OCI-LY3 (cell line): ENCODE measurements around the gene TMEM50A.
"Not testable (repeated sequence)": the region's sequence is repeated elsewhere in the genome, so short reads cannot be mapped to it uniquely, and the experiment has no call there.

Experiments used
- H2AFZ ChIP-seq: fragments of 200-600, 300-600 bp; shearing (Covaris generic); 2 replicates; pipeline ENCODE4 v1.6.0; 2014; ENCODE audit warnings: antibody characterized with exemption, low read depth, low read length
- H3K27ac ChIP-seq: fragments of 200-600, 300-600 bp; sonication (generic); 2 replicates; pipeline ENCODE4 v1.5.1; 2014; ENCODE audit warnings: mild to moderate bottlenecking, low read length, moderate library complexity, mixed read lengths
- H3K27me3 ChIP-seq: fragments of 200-600, 300-600 bp; sonication (generic); 2 replicates; pipeline ENCODE4 v1.6.1; 2014; ENCODE audit warnings: low read depth, low read length, mixed read lengths
- H3K36me3 ChIP-seq: fragments of 200-600, 300-600 bp; sonication (generic); replicated peaks from 2 replicates; pipeline ENCODE3; 2014; ENCODE audit warnings: low read depth, low read length, mixed read lengths
- H3K4me1 ChIP-seq: fragments of 300-600, 200-600 bp; sonication (generic); 2 replicates; pipeline ENCODE4 v1.6.1; 2014; ENCODE audit warnings: low read length, mixed read lengths
- H3K4me2 ChIP-seq: fragments of 200-600, 300-600 bp; sonication (generic); 2 replicates; pipeline ENCODE4 v1.6.1; 2014; ENCODE audit warnings: low read length, mixed read lengths
- H3K4me3 ChIP-seq: fragments of 300-600, 200-600 bp; sonication (generic); 2 replicates; pipeline ENCODE4 v1.5.1; 2014; ENCODE audit warnings: antibody characterized with exemption, mild to moderate bottlenecking, low read length, moderate library complexity
- H3K79me2 ChIP-seq: fragments of 300-600, 200-600 bp; shearing (Covaris generic); 2 replicates; pipeline ENCODE4 v1.6.1; 2014; ENCODE audit warnings: mild to moderate bottlenecking, low read length, mixed read lengths
- H3K9ac ChIP-seq: fragments of 300-600, 200-600 bp; shearing (Covaris generic); 2 replicates; pipeline ENCODE4 v1.6.0; 2014; ENCODE audit warnings: mild to moderate bottlenecking, low read length, moderate library complexity
- H3K9me3 ChIP-seq: fragments of 200-600, 300-600 bp; shearing (Covaris generic); 2 replicates; pipeline ENCODE4 v1.6.1; 2014; ENCODE audit warnings: low read length, mixed read lengths; ENCODE audit not compliant: insufficient read depth
- H4K20me1 ChIP-seq: fragments of 200-600, 300-600 bp; sonication (generic); 2 replicates; pipeline ENCODE4 v1.6.1; 2016; ENCODE audit warnings: low read length, mixed read lengths; ENCODE audit not compliant: insufficient read depth
- EZH2phosphoT487 ChIP-seq: fragments of 200-600 bp; shearing (Covaris generic); IDR thresholded peaks from 2 replicates; pipeline ENCODE4 v1.6.1; 2018; ENCODE audit warnings: antibody characterized with exemption, mixed run types, low read depth
- TF ChIP-seq, protein P1 (sequence below): fragments of 200-600, 300-600 bp; sonication (generic); IDR thresholded peaks from 2 replicates; pipeline ENCODE4 v1.5.1; 2014; ENCODE audit warnings: antibody characterized with exemption, low read length, low read depth

The TMEM50A gene

DNA sequence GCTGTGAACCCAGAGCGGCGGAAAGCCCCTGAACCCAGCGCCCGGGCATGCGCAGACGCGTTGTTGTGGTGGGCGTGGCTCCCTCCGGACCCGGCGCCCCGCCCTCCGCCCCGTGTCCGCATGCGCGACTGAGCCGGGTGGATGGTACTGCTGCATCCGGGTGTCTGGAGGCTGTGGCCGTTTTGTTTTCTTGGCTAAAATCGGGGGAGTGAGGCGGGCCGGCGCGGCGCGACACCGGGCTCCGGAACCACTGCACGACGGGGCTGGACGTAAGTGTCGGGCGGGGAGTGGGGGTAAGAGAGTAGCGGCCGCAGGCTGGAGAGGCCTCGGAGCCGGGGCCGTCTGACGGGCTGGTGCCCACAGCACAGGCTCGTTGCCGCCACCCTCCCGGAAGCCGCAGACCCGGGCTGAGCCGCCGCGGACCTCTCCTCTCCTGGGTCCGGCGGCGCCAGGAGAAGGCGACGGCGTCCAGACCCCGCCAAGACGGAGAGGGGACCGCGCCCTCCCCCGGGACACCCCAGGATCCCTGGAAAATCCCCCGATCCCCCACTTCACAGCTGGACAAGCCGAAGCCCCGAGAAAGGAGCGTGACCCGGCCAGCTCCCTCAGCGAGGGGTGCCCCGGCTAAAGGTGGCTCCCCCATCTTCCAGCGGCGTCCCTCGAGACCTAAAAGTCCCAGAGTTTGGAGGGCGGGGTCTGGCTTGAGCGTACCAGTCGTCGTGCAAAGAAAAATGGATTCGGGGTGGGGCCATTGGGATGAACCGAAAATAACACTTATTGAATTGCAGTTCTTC is at the start of gene TMEM50A:
Gene TMEM50A (plus strand): TSS at position 147 of the 794 bp plus-strand sequence. CDS start 2,153 bp downstream, outside the sequence.
- no peak for TF ChIP-seq EZH2phosphoT487
- TF ChIP-seq, protein P1, sequence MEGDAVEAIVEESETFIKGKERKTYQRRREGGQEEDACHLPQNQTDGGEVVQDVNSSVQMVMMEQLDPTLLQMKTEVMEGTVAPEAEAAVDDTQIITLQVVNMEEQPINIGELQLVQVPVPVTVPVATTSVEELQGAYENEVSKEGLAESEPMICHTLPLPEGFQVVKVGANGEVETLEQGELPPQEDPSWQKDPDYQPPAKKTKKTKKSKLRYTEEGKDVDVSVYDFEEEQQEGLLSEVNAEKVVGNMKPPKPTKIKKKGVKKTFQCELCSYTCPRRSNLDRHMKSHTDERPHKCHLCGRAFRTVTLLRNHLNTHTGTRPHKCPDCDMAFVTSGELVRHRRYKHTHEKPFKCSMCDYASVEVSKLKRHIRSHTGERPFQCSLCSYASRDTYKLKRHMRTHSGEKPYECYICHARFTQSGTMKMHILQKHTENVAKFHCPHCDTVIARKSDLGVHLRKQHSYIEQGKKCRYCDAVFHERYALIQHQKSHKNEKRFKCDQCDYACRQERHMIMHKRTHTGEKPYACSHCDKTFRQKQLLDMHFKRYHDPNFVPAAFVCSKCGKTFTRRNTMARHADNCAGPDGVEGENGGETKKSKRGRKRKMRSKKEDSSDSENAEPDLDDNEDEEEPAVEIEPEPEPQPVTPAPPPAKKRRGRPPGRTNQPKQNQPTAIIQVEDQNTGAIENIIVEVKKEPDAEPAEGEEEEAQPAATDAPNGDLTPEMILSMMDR = no peak
- no peaks in the 10 kb centered on the region for H3K9me3 ChIP-seq
- peaks cover 11% of the 10 kb centered on the region for H3K36me3 ChIP-seq
- H2AFZ ChIP-seq = no peak within 1 kb of the TSS
- peak within 1 kb of the TSS; percentile 91 for H3K4me3 ChIP-seq
- 0 out of 2 replicates have a peak, but pooled peaks cover 5% of the 10 kb centered on the region for H3K4me1 ChIP-seq
- H3K4me2 ChIP-seq = peak within 1 kb of the TSS; percentile 90
- H3K79me2 ChIP-seq = peaks cover 57% of the 10 kb centered on the region
- H3K27me3 ChIP-seq = no peaks in the 10 kb centered on the region
- peak within 1 kb of the TSS; percentile 89 for H3K27ac ChIP-seq
- H4K20me1 ChIP-seq = peaks cover 9% of the 10 kb centered on the region
- peak within 1 kb of the TSS; percentile 85 for H3K9ac ChIP-seq

DNA sequence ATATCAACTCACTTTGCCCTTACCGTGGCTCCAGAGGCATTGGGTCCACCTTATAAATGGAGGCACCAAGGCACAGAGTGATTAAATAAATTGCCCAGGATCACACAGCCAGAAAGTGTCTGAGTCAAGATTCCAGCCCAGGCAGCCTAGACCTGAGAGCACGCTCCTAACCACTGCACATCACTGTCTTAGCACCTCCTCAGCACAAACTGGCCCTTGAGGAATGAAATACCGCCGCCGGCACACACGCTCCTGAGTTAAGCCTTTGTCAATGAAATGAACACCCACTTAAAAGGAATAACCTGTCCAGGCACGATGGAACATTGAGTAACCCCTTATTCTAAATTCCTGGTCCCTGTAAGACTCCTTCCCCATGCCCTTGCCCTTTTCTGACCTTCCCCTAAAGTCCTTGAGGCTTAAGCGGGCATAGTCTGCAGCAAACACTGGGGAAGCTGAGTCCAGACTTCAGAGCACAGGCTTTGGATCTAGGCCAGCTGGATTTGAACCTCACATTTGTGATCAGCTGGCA is 49.5 kb upstream of the TMEM50A start:
- not testable (repeated sequence) for H3K4me3 ChIP-seq, H3K27ac ChIP-seq, H2AFZ ChIP-seq, H3K4me1 ChIP-seq, H3K27me3 ChIP-seq, H3K36me3 ChIP-seq, H3K79me2 ChIP-seq, H3K4me2 ChIP-seq, H3K9ac ChIP-seq, H4K20me1 ChIP-seq, H3K9me3 ChIP-seq

DNA sequence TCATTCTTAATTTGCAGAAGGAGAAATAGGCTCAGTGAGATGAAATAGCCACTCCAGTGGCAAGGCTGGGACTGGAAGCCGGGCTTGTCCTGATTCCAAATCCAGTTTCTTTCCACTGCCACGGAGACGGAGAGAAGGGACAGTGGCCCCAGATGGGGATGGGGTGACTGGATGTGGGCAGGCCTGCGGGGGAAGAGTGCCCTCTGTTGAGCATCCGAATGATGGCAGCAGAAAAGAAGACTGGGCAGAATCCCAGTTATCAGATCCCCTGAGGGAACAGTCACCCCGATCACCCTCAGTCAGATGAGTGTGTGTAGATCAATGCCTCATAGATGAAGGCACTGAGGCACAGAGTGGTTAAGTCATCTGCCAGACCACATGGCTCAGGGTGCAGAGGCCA is 48.1 kb upstream of the TMEM50A start:
- H3K27ac ChIP-seq, H3K4me2 ChIP-seq, H3K27me3 ChIP-seq, H4K20me1 ChIP-seq, H3K9me3 ChIP-seq, H3K4me1 ChIP-seq, H3K9ac ChIP-seq, H3K36me3 ChIP-seq, H2AFZ ChIP-seq, H3K4me3 ChIP-seq, H3K79me2 ChIP-seq: not testable (repeated sequence)

DNA sequence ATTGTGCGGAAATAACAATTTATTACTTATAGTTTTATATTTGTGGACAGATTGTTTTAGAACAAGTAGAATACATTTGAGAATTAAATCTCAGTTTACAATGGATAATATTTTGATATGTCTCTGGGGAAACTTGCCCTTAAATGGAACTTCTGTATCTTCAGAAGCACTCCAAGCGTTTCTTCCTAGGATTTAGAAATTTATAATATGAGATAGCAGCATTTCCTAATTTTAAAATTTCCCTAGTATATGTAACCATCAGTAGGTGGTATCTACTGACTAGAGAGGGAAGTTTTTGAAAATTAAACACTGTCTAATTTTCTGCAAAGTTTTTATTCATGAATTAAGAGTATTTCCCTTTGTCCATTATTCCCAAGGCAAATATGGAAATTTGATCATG is 44.7 kb upstream of the TMEM50A start:
- not testable (repeated sequence) for H2AFZ ChIP-seq, H3K27me3 ChIP-seq, H3K4me3 ChIP-seq, H3K4me2 ChIP-seq, H3K27ac ChIP-seq, H3K79me2 ChIP-seq, H4K20me1 ChIP-seq, H3K36me3 ChIP-seq, H3K4me1 ChIP-seq, H3K9ac ChIP-seq, H3K9me3 ChIP-seq

DNA sequence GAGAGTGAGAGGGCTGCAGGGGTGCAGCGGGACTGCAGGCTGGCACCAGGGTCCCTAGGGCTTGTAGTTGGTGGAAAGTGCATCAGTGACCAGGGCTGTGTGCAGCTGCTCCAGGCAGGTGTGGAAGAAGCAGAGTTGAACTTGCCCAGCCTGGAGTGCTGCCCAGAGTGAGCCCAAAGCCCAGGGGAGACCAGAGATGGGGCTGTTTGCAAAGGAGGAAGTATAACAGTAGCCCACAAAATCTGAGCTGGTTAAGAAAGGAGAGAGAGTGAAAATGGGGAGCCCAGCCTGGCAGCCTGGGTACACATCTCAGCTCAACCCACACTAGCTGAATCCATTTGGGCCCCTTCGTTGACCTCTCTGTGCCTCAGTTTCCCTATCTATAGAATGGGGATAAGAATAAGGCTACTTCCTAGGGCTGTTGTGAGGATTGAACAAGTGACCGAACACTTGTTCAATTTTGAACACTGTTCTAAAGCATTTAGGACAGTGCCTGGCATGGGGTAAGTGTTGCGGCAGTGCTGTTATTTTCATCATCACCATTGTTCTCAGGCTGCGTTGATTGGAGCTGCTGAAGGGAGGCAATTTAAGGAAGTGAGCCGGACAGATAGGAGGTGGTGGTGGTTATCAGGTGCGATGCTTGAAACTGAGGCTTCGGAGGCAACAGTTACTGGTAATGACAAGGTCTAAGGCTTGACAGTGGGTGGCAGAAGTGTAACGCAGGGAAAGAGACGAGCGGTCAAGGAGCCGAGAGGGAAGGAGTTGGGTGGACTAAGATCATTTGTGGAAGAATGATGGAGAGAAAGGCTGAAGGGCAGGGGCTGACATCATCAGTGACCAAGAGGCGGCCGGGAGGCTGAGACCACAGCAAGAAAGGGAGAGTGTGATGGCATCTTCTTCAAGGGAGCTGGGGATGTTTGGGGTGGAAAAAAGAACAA is 43.0 kb upstream of the TMEM50A start:
- H4K20me1 ChIP-seq, H3K4me3 ChIP-seq, H3K27me3 ChIP-seq, H3K4me2 ChIP-seq, H2AFZ ChIP-seq, H3K9me3 ChIP-seq, H3K9ac ChIP-seq, H3K27ac ChIP-seq, H3K4me1 ChIP-seq, H3K36me3 ChIP-seq, H3K79me2 ChIP-seq: not testable (repeated sequence)

DNA sequence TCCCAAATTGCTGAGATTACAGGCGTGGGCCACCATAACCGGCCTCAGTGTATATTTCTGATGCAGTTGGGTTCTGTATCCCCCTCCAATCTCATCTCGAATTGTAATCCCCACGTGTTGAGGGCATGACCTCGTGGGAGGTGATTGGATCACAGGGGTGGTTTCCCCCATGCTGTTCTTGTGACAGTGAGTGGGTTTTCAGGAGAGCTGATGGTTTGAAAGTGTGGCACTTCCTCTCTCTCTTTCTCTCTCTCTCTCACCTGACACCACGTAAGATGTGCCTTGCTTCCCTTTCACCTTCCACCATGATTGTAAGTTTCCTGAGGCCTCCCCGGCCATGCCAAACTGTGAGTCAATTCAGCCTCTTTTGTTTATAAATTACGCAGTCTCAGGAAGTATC is 41.6 kb upstream of the TMEM50A start:
- not testable (repeated sequence) for H4K20me1 ChIP-seq

DNA sequence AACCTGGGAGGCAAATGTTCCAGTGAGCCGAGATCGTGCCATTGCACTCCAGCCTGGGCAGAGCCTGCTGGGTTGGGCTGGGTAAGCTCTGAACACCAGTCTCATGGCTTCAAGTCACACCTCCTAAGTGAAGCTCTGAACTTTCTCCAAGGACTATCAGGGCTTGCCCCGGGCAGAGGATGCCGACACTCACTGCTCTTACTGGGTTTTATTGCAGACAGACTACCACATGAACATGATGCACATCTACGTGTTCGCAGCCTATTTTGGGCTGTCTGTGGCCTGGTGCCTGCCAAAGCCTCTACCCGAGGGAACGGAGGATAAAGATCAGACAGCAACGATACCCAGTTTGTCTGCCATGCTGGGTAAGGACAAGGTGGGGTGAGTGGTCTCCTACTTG is 37.4 kb upstream of the TMEM50A start:
- H3K4me3 ChIP-seq = not testable (repeated sequence)

More for the DNA sequence above, 41.6 kb upstream of the TMEM50A start:
- not testable (repeated sequence) for H3K4me1 ChIP-seq, H3K79me2 ChIP-seq, H3K9me3 ChIP-seq, H3K36me3 ChIP-seq, H3K4me2 ChIP-seq, H2AFZ ChIP-seq, H3K27me3 ChIP-seq, H3K9ac ChIP-seq, H3K4me3 ChIP-seq, H3K27ac ChIP-seq

DNA sequence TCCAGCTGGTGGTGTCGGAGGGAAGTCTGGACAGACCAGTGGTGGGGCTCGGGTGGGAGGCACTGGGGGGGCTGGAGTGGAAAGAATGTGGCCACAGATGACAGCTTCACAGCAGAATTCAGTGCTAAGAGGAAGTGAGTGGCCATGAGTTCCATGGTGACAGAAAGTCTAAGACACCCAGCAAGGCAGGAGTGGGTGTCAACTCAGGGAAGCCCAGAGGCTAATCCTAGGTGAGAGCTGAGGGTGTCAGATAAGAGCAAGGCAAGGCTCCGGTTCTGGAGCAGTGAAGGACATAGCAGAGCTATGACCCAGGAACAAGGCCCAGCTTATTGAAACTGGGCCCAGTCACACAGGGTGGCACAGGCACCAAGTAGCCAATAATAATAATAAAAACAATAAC is 35.8 kb upstream of the TMEM50A start:
- not testable (repeated sequence) for H3K36me3 ChIP-seq, H3K4me2 ChIP-seq, H3K27ac ChIP-seq, H3K9me3 ChIP-seq, H2AFZ ChIP-seq, H3K9ac ChIP-seq, H3K27me3 ChIP-seq, H3K4me3 ChIP-seq, H4K20me1 ChIP-seq, H3K4me1 ChIP-seq, H3K79me2 ChIP-seq

More for the DNA sequence above, 37.4 kb upstream of the TMEM50A start:
- H3K79me2 ChIP-seq, H3K4me2 ChIP-seq, H2AFZ ChIP-seq, H3K27ac ChIP-seq, H3K27me3 ChIP-seq, H4K20me1 ChIP-seq, H3K9me3 ChIP-seq, H3K4me1 ChIP-seq, H3K9ac ChIP-seq, H3K36me3 ChIP-seq: not testable (repeated sequence)
